GM23338 (cell line): ENCODE results near the gene TMIE. TPM values are rescaled to one million over a fixed set of nuclear protein-coding genes. Genes with fewer than 3 reads are reported as not detected.

Experiments
- ATAC-seq: fragments of 200-7000 bp; cut with Tn5 transposase; 3 replicates; pipeline ENCODE4 v1.9.1; 2020
- DNase-seq: peaks from one replicate; pipeline ENCODE4 v3.0.0-alpha.2; 2015; ENCODE audit warnings: low spot score
- H2AFZ ChIP-seq: fragments of 200-600 bp; sonication (generic); 2 replicates; pipeline ENCODE4 v1.8.0; 2016; ENCODE audit warnings: antibody characterized with exemption, mild to moderate bottlenecking, moderate library complexity
- H3F3A ChIP-seq: fragments of 200-600 bp; sonication (generic); replicated peaks from 2 replicates; pipeline ENCODE4 v1.8.0; 2017; ENCODE audit warnings: antibody characterized with exemption, mixed run types, low read depth
- H3K27ac ChIP-seq: fragments of 200-600 bp; sonication (generic); 2 replicates; pipeline ENCODE4 v1.6.1; 2016; ENCODE audit warnings: low read depth
- H3K27me3 ChIP-seq: fragments of 200-600 bp; sonication (generic); 2 replicates; pipeline ENCODE4 v1.8.0; 2016; ENCODE audit warnings: mild to moderate bottlenecking, mixed run types, moderate library complexity; ENCODE audit not compliant: insufficient read depth
- H3K36me3 ChIP-seq: fragments of 200-600 bp; sonication (generic); 2 replicates; pipeline ENCODE4 v1.8.0; 2016; ENCODE audit warnings: mild to moderate bottlenecking; ENCODE audit not compliant: insufficient read depth
- H3K4me1 ChIP-seq: fragments of 200-600 bp; sonication (generic); 2 replicates; pipeline ENCODE4 v1.8.0; 2016; ENCODE audit warnings: mild to moderate bottlenecking, moderate library complexity; ENCODE audit not compliant: insufficient read depth
- H3K4me2 ChIP-seq: fragments of 200-600 bp; sonication (generic); 2 replicates; pipeline ENCODE4 v1.7.1; 2017; ENCODE audit warnings: mixed run types
- H3K4me3 ChIP-seq: fragments of 200-600 bp; sonication (generic); 2 replicates; pipeline ENCODE4 v1.6.1; 2016; ENCODE audit warnings: mixed run types
- H3K79me2 ChIP-seq: fragments of 200-600 bp; sonication (generic); replicated peaks from 2 replicates; pipeline ENCODE4 v1.8.0; 2017; ENCODE audit warnings: mild to moderate bottlenecking; ENCODE audit not compliant: insufficient read depth
- H3K9me2 ChIP-seq: fragments of 200-600 bp; sonication (generic); 2 replicates; pipeline ENCODE4 v1.8.0; 2017; ENCODE audit not compliant: insufficient read depth
- H4K20me1 ChIP-seq: fragments of 200-600 bp; sonication (generic); replicated peaks from 2 replicates; pipeline ENCODE4 v1.8.0; 2017; ENCODE audit warnings: mild to moderate bottlenecking; ENCODE audit not compliant: insufficient read depth
- H3K27ac Mint-ChIP-seq: 2 replicates; pipeline ENCODE4 v1.8.0; 2020; ENCODE audit warnings: inconsistent platforms, mild to moderate bottlenecking, moderate library complexity, mixed read lengths
- H3K27me3 Mint-ChIP-seq: 3 replicates; pipeline ENCODE4 v1.8.0; 2022; ENCODE audit warnings: low read depth, mild to moderate bottlenecking, moderate library complexity, mixed read lengths, inconsistent platforms; ENCODE audit not compliant: insufficient read depth, poor library complexity
- H3K36me3 Mint-ChIP-seq: 3 replicates; pipeline ENCODE4 v1.8.0; 2021; ENCODE audit warnings: low read depth, mild to moderate bottlenecking, inconsistent platforms, moderate library complexity, mixed read lengths
- H3K4me1 Mint-ChIP-seq: 3 replicates; pipeline ENCODE4 v1.8.0; 2020; ENCODE audit warnings: mild to moderate bottlenecking, inconsistent platforms, mixed read lengths
- H3K4me3 Mint-ChIP-seq: 3 replicates; pipeline ENCODE4 v1.8.0; 2021; ENCODE audit warnings: moderate library complexity, mild to moderate bottlenecking, inconsistent platforms, mixed read lengths
- H3K9me3 Mint-ChIP-seq: 3 replicates; pipeline ENCODE4 v1.8.0; 2020; ENCODE audit warnings: moderate library complexity, mild to moderate bottlenecking, inconsistent platforms, mixed read lengths
- CREB1 ChIP-seq: fragments of 250-450 bp; sonication (Bioruptor Pico); IDR thresholded peaks from 2 replicates; pipeline ENCODE4 v1.5.0; 2020; ENCODE audit warnings: low read depth, mild to moderate bottlenecking, moderate library complexity
- ETS1 ChIP-seq: IDR thresholded peaks from 2 replicates; pipeline ENCODE4 v1.6.1; 2016; ENCODE audit warnings: antibody characterized with exemption
- EZH2 ChIP-seq: fragments of 200-600 bp; sonication (generic); IDR thresholded peaks from one replicate; pipeline ENCODE4 v1.8.0; 2017; ENCODE audit warnings: antibody characterized with exemption, mild to moderate bottlenecking, low read depth; ENCODE audit not compliant: unreplicated experiment
- EZH2phosphoT487 ChIP-seq: fragments of 200-600 bp; sonication (generic); IDR thresholded peaks from one replicate; pipeline ENCODE4 v1.8.1; 2018; ENCODE audit warnings: antibody characterized with exemption; ENCODE audit not compliant: unreplicated experiment
- JUNB ChIP-seq: IDR thresholded peaks from one replicate; pipeline ENCODE4 v1.6.1; 2016; ENCODE audit warnings: antibody characterized with exemption; ENCODE audit not compliant: unreplicated experiment
- NANOG ChIP-seq: IDR thresholded peaks from 2 replicates; pipeline ENCODE4 v1.6.1; 2016; ENCODE audit warnings: antibody characterized with exemption, borderline replicate concordance
- POLR2AphosphoS5 ChIP-seq: IDR thresholded peaks from 2 replicates; pipeline ENCODE4 v1.6.1; 2016; ENCODE audit warnings: antibody characterized with exemption, low read depth
- STAT1 ChIP-seq: IDR thresholded peaks from one replicate; pipeline ENCODE4 v1.6.1; 2016; ENCODE audit warnings: antibody characterized with exemption; ENCODE audit not compliant: unreplicated experiment
- ZNF114 ChIP-seq: fragments of 250-450 bp; sonication (Bioruptor Pico); IDR thresholded peaks from 2 replicates; pipeline ENCODE4 v1.5.0; 2020; ENCODE audit warnings: mild to moderate bottlenecking, moderate library complexity
- ZNF462 ChIP-seq: fragments of 250-450 bp; sonication (Bioruptor Pico); IDR thresholded peaks from 2 replicates; pipeline ENCODE4 v1.5.0; 2020; ENCODE audit warnings: mild to moderate bottlenecking, moderate library complexity
- polyA plus RNA-seq: library from polyadenylated mRNA; unstranded; fragments of >200 nt; fragmentation: Nextera tagmentation; extraction: Ambion mirVana; gene quantifications from 2 replicates; pipeline ENCODE4 v1.2.1, GENCODE V29; 2016
- total RNA-seq: library from RNA; depleted of rRNA; stranded (reverse); fragments of >200 nt; shearing (Covaris generic); gene quantifications from 2 replicates; pipeline ENCODE4 v1.2.3, GENCODE V29; 2014

Gene TMIE
- total and polyA plus RNA-seq, 2 experiments from 2014 or later = 0.84 to 1.2 TPM

GRCh38 chr3:46671541-46672348, 29.4 kb upstream of the TMIE start:
- no peak for DNase-seq
- Histone ChIP-seq H3K27ac (no peak overlapping the region), H3F3A (no peaks in the 10 kb centered on the region), H2AFZ (no peak overlapping the region), H4K20me1 (no peaks in the 10 kb centered on the region), H3K79me2 (no peaks in the 10 kb centered on the region), H3K9me2 (0 out of 2 replicates have a peak, but pooled peaks cover 4% of the 10 kb centered on the region), H3K36me3 (no peaks in the 10 kb centered on the region), H3K4me1 (no peaks in the 10 kb centered on the region), H3K27me3 (no peaks in the 10 kb centered on the region), H3K4me2 (no peak overlapping the region), H3K4me3 (no peak overlapping the region)
- Mint-ChIP-seq H3K27ac (no peak overlapping the region), H3K4me1 (no peaks in the 10 kb centered on the region; the same call in 2 of the 3 replicates), H3K4me3 (no peak overlapping the region), H3K36me3 (peaks cover 4% of the 10 kb centered on the region; the same call in 2 of the 3 replicates), H3K27me3 (peaks cover 10% of the 10 kb centered on the region), H3K9me3 (no peaks in the 10 kb centered on the region)
- TF ChIP-seq ZNF114 (CRISPR knock-in tag) = no peak
- no peak for TF ChIP-seq POLR2AphosphoS5
- no peak for TF ChIP-seq STAT1
- no peak for TF ChIP-seq NANOG
- no peak for TF ChIP-seq JUNB
- no peak for TF ChIP-seq ZNF462 (CRISPR knock-in tag)
- no peak for TF ChIP-seq ETS1
- no peak for TF ChIP-seq EZH2
- TF ChIP-seq CREB1 (CRISPR knock-in tag) = no peak
- no peak for TF ChIP-seq EZH2phosphoT487
- no peak for ATAC-seq
